Loucy (cell line): ENCODE data around the gene MACROH2A2.

Source experiments
- H2AFZ ChIP-seq: fragments of 200-600 bp; sonication (generic); 2 replicates; pipeline ENCODE4 v1.6.0; 2016; ENCODE audit warnings: antibody characterized with exemption, mild to moderate bottlenecking, low read length, moderate library complexity
- H3F3A ChIP-seq: fragments of 200-600 bp; 2 replicates; pipeline ENCODE4 v1.6.0; 2016; ENCODE audit warnings: antibody characterized with exemption, low read depth, mild to moderate bottlenecking
- H3K27me3 ChIP-seq: fragments of 200-600 bp; sonication (generic); 2 replicates; pipeline ENCODE4 v1.6.1; 2014; ENCODE audit warnings: low read length, mild to moderate bottlenecking; ENCODE audit not compliant: insufficient read depth, poor library complexity, severe bottlenecking
- H3K36me3 ChIP-seq: fragments of 200-600 bp; sonication (generic); 2 replicates; pipeline ENCODE4 v1.6.1; 2016; ENCODE audit warnings: low read length; ENCODE audit not compliant: insufficient read depth
- H3K4me1 ChIP-seq: fragments of 200-600 bp; sonication (generic); 2 replicates; pipeline ENCODE4 v1.5.1; 2014; ENCODE audit warnings: low read length, mild to moderate bottlenecking; ENCODE audit not compliant: insufficient read depth, poor library complexity, severe bottlenecking
- H3K4me2 ChIP-seq: fragments of 200-600 bp; sonication (generic); 2 replicates; pipeline ENCODE4 v1.6.0; 2014; ENCODE audit warnings: antibody characterized with exemption, low read length, low read depth, mild to moderate bottlenecking; ENCODE audit not compliant: poor library complexity, severe bottlenecking
- H3K4me3 ChIP-seq: fragments of 200-600 bp; sonication (generic); 2 replicates; pipeline ENCODE4 v1.5.1; 2014; ENCODE audit warnings: low read length, mild to moderate bottlenecking, mixed read lengths; ENCODE audit not compliant: poor library complexity, severe bottlenecking
- H3K79me2 ChIP-seq: fragments of 200-600 bp; sonication (generic); 2 replicates; pipeline ENCODE4 v1.6.1; 2014; ENCODE audit warnings: low read length; ENCODE audit not compliant: insufficient read depth
- H3K9ac ChIP-seq: fragments of 200-600 bp; sonication (generic); 2 replicates; pipeline ENCODE4 v1.6.0; 2014; ENCODE audit warnings: mild to moderate bottlenecking, low read depth, low read length, moderate library complexity; ENCODE audit not compliant: poor library complexity, severe bottlenecking
- H3K9me2 ChIP-seq: fragments of 200-600 bp; sonication (generic); replicated peaks from 2 replicates; pipeline ENCODE4 v1.6.1; 2016; ENCODE audit warnings: low read depth, low read length, mixed read lengths
- H3K9me3 ChIP-seq: fragments of 200-600 bp; sonication (generic); 2 replicates; pipeline ENCODE4 v1.6.1; 2014; ENCODE audit warnings: mild to moderate bottlenecking, antibody characterized with exemption, low read length, low read depth; ENCODE audit not compliant: insufficient read depth
- H4K20me1 ChIP-seq: fragments of 200-600 bp; sonication (generic); 2 replicates; pipeline ENCODE4 v1.6.0; 2014; ENCODE audit warnings: antibody characterized with exemption, low read length, mild to moderate bottlenecking; ENCODE audit not compliant: insufficient read depth, poor library complexity, severe bottlenecking
- CTCF ChIP-seq: fragments of 200-600 bp; sonication (generic); conservative IDR thresholded peaks from 2 replicates; pipeline ENCODE4 v1.5.1; 2014; ENCODE audit warnings: mild to moderate bottlenecking, antibody characterized with exemption, low read length
- EZH2phosphoT487 ChIP-seq: fragments of 200-600 bp; IDR thresholded peaks from 2 replicates; pipeline ENCODE4 v1.6.1; 2018; ENCODE audit warnings: antibody characterized with exemption, mild to moderate bottlenecking, moderate library complexity, borderline replicate concordance

MACROH2A2 gene

GRCh38 chr10:70111496-70111895 is 58.9 kb downstream of the MACROH2A2 start:
- H2AFZ ChIP-seq: no peak overlapping the region
- no peaks in the 10 kb centered on the region for H3K9me3 ChIP-seq
- no peak for TF ChIP-seq CTCF
- TF ChIP-seq EZH2phosphoT487: no peak
- H3K27me3 ChIP-seq: no peaks in the 10 kb centered on the region
- no peak overlapping the region for H3K4me2 ChIP-seq
- H4K20me1 ChIP-seq: no peaks in the 10 kb centered on the region
- H3K9ac ChIP-seq: no peak overlapping the region
- H3K9me2 ChIP-seq: no peaks in the 10 kb centered on the region
- no peaks in the 10 kb centered on the region for H3K4me1 ChIP-seq
- H3K36me3 ChIP-seq: peaks cover 5% of the 10 kb centered on the region; the same call in 1 of the 2 replicates
- no peaks in the 10 kb centered on the region for H3F3A ChIP-seq
- no peaks in the 10 kb centered on the region for H3K79me2 ChIP-seq
- no peak overlapping the region for H3K4me3 ChIP-seq

GRCh38 chr10:70112071-70112470 is 59.4 kb downstream of the MACROH2A2 start:
- Histone ChIP-seq H3K4me2 (no peak overlapping the region), H3K9me3 (no peaks in the 10 kb centered on the region), H2AFZ (no peak overlapping the region), H3K36me3 (peaks cover 5% of the 10 kb centered on the region; the same call in 1 of the 2 replicates), H3K4me1 (no peaks in the 10 kb centered on the region), H3K27me3 (no peaks in the 10 kb centered on the region), H3F3A (no peaks in the 10 kb centered on the region), H3K9ac (no peak overlapping the region), H3K79me2 (no peaks in the 10 kb centered on the region), H3K9me2 (no peaks in the 10 kb centered on the region), H4K20me1 (no peaks in the 10 kb centered on the region), H3K4me3 (no peak overlapping the region)
- no peak for TF ChIP-seq EZH2phosphoT487

- H3K9me3 ChIP-seq: no peaks in the 10 kb centered on the region
- no peak overlapping the region for H3K9ac ChIP-seq
- no peaks in the 10 kb centered on the region for H3K27me3 ChIP-seq
- H3K79me2 ChIP-seq: no peaks in the 10 kb centered on the region
- H3K36me3 ChIP-seq: no peaks in the 10 kb centered on the region
- H4K20me1 ChIP-seq: no peaks in the 10 kb centered on the region
- no peaks in the 10 kb centered on the region for H3K9me2 ChIP-seq
- no peaks in the 10 kb centered on the region for H3K4me1 ChIP-seq
- H2AFZ ChIP-seq: no peak overlapping the region
- no peak overlapping the region for H3K4me2 ChIP-seq
- H3F3A ChIP-seq: no peaks in the 10 kb centered on the region
- TF ChIP-seq CTCF (no peak), EZH2phosphoT487 (no peak)
- H3K4me3 ChIP-seq: no peak overlapping the region
Measured at GRCh38 chr10:70114902-70115301, 62.3 kb downstream of the MACROH2A2 start.

- Histone ChIP-seq H2AFZ (peak overlapping the region; percentile 67), H3K79me2 (no peaks in the 10 kb centered on the region), H3K9ac (no peak overlapping the region)
Measured at GRCh38 chr10:70115948-70116682, 63.5 kb downstream of the MACROH2A2 start.

More at GRCh38 chr10:70115948-70116682, 63.5 kb downstream of the MACROH2A2 start:
- Histone ChIP-seq H3K36me3 (no peaks in the 10 kb centered on the region), H3K9me3 (no peaks in the 10 kb centered on the region), H4K20me1 (no peaks in the 10 kb centered on the region), H3K4me2 (no peak overlapping the region), H3K27me3 (no peaks in the 10 kb centered on the region), H3K4me3 (no peak overlapping the region), H3K4me1 (no peaks in the 10 kb centered on the region), H3F3A (no peaks in the 10 kb centered on the region), H3K9me2 (no peaks in the 10 kb centered on the region)
- TF ChIP-seq EZH2phosphoT487: no peak
- TF ChIP-seq CTCF: peak; percentile 95
